ENCODE data around the gene SLX9.

DNA sequence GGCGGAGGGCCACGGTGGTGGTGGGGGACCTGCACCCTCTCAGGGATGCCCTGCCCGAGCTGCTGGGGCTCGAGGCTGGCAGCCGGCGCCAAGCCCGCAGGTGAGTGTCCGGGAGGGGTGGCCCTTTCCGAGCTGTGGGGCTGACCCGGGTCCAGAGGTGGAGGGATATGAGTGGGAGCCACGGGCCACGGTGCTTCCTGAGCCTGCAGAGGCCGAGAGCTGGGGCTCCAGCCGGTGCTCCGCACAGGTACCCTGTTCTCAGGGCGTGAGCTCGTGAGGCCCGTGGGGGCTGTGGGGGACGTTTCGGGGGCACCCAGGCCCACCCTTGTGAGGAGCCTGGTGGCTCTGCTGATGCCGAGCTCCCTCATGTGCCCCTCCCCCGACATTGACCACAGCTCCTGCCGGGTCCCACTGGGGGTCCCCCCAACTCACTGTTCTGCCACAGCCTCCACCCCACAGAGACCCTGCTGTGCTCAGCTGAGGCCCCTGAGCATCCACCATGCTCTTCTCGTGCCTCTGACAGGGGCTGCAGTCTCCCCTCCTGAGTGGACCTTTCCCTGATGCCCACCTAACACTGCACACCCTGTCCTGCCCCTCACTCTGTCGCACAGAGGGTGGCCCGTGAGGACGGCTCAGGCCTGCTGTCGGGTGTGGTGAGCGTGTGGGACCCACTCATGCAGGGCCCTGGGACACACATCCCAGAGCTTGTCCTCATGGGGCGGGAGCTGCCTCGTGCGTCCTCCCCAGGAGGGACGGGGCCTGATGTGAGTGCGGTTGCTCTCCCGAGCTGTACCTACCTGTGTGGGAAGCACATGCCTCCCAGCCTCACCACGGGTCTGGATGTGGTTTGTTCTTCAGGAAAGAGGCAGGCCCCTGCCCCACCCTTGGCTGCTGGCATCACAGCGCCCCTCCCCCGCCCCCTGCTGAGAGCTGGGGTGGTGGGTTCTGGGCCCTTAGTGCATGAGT lies 27.5 kb downstream of the SLX9 start:
- TF ChIP-seq, protein P1, sequence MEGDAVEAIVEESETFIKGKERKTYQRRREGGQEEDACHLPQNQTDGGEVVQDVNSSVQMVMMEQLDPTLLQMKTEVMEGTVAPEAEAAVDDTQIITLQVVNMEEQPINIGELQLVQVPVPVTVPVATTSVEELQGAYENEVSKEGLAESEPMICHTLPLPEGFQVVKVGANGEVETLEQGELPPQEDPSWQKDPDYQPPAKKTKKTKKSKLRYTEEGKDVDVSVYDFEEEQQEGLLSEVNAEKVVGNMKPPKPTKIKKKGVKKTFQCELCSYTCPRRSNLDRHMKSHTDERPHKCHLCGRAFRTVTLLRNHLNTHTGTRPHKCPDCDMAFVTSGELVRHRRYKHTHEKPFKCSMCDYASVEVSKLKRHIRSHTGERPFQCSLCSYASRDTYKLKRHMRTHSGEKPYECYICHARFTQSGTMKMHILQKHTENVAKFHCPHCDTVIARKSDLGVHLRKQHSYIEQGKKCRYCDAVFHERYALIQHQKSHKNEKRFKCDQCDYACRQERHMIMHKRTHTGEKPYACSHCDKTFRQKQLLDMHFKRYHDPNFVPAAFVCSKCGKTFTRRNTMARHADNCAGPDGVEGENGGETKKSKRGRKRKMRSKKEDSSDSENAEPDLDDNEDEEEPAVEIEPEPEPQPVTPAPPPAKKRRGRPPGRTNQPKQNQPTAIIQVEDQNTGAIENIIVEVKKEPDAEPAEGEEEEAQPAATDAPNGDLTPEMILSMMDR (IDR thresholded peaks at IDR 0.05; ENCODE audit: poor library complexity, severe bottlenecking) = no peak
- no peak for TF ChIP-seq TAF1 (IDR thresholded peaks at IDR 0.05; ENCODE audit: low read depth)
- TF ChIP-seq, protein P2, sequence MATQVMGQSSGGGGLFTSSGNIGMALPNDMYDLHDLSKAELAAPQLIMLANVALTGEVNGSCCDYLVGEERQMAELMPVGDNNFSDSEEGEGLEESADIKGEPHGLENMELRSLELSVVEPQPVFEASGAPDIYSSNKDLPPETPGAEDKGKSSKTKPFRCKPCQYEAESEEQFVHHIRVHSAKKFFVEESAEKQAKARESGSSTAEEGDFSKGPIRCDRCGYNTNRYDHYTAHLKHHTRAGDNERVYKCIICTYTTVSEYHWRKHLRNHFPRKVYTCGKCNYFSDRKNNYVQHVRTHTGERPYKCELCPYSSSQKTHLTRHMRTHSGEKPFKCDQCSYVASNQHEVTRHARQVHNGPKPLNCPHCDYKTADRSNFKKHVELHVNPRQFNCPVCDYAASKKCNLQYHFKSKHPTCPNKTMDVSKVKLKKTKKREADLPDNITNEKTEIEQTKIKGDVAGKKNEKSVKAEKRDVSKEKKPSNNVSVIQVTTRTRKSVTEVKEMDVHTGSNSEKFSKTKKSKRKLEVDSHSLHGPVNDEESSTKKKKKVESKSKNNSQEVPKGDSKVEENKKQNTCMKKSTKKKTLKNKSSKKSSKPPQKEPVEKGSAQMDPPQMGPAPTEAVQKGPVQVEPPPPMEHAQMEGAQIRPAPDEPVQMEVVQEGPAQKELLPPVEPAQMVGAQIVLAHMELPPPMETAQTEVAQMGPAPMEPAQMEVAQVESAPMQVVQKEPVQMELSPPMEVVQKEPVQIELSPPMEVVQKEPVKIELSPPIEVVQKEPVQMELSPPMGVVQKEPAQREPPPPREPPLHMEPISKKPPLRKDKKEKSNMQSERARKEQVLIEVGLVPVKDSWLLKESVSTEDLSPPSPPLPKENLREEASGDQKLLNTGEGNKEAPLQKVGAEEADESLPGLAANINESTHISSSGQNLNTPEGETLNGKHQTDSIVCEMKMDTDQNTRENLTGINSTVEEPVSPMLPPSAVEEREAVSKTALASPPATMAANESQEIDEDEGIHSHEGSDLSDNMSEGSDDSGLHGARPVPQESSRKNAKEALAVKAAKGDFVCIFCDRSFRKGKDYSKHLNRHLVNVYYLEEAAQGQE (IDR thresholded peaks at IDR 0.05; ENCODE audit: borderline replicate concordance) = no peak
- TF ChIP-seq EZH2 (IDR thresholded peaks at IDR 0.05; ENCODE audit: borderline replicate concordance, insufficient read depth, low read length, poor library complexity, severe bottlenecking) = no peak
- no peak for TF ChIP-seq POLR2AphosphoS5 (IDR thresholded peaks at IDR 0.05)
- no peak for TF ChIP-seq MXI1 (conservative IDR thresholded peaks at IDR 0.05; ENCODE audit: poor library complexity, severe bottlenecking)
- TF ChIP-seq RAD21 (conservative IDR thresholded peaks at IDR 0.05) = no peak
- no peak for TF ChIP-seq SMC3 (conservative IDR thresholded peaks at IDR 0.05; ENCODE audit: poor library complexity)
